ENCODE results near the gene FAM78A.

The FAM78A gene, protein sequence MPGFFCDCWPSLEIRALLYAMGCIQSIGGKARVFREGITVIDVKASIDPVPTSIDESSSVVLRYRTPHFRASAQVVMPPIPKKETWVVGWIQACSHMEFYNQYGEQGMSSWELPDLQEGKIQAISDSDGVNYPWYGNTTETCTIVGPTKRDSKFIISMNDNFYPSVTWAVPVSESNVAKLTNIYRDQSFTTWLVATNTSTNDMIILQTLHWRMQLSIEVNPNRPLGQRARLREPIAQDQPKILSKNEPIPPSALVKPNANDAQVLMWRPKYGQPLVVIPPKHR

DNA sequence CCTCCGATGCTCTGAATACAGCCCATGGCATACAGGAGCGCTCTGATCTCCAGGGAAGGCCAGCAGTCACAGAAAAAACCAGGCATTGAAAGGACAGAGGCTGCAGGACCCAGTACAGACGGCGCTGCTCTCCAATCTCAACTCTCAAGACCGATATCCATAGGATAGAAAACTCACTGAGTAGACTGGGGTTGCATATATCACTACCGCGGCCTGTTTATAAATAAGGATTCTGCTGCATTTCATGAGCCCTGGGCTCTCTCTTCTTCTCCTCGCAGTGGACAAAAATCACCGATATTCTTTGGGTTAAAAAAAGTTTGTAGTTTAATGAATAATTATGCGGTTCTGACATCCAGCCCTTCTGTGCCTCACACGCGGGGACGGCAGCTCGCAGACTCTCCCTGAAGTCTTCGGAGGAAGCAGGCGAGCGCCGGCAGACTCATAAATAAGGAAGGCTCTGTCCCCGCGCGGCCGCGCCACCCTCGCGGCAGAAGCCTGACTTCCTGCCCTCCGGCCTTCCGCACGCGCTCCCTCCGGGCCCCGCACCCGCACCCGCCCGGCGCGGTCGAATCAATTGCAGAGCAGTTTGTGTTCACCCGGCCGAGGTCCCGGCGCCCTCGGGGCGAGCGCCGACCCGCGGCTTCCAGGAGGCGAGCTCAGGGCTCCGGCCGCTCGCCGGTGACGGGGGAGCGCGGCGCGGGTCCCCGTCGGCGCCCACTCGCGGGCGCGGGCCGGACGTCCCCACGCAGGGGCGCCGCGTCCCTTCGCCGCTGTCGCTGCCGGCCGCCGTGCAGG is at the start of gene FAM78A:
Gene FAM78A (minus strand): TSS at position 417 of the 795 bp plus-strand sequence. CDS start 331 bp downstream, at position 86.
- peak; percentile 40 to 55 for DNase-seq

GRCh38 chr9:131324736-131325679 is 48.7 kb upstream of the FAM78A start:
- DNase-seq: no peak

DNA sequence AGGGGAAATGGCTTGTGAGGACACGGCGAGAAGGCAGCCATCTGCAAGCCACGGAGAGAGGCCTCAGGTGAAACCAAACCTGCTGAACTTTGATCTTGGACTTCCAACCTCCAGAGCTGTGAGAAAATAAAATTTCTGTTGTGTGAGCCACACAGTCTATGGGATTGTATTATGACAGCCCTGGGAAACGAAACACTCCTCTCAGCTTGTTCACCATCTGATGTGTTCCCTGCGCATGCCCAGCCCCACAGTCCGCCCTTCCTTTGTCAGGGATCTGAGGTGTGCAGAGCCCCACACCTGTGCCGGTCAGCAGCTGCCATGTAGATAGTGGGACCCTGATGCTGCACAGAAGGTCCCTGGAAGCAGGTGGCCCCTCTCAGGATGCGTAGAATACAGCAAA is 47.3 kb upstream of the FAM78A start:
- DNase-seq: no peak

GRCh38 chr9:131320031-131320685 is 43.8 kb upstream of the FAM78A start:
- DNase-seq: no peak

DNA sequence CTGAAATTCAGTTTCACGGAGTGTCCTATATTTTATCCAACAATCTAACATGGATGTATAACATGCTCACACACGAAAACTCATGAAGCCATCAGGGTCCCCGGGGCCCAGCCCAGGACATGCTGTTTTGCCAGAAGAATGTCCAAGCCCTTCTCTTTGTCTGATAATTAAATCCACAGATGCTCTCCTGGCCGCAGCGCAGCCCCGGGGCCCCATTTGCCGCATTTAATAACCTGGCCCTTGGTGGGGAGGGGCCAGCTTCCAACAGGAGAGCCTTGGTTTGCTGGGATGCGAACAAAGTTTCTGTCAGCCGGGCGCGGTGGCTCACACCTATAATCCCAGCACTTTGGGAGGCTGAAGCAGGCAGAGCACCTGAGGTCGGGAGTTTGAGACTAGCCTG is 43.2 kb upstream of the FAM78A start:
- no peak for DNase-seq

- no peak for DNase-seq
Measured at GRCh38 chr9:131318231-131319085, 42.1 kb upstream of the FAM78A start.

- DNase-seq: no peak
Measured at GRCh38 chr9:131312822-131313770, 36.8 kb upstream of the FAM78A start.

DNA sequence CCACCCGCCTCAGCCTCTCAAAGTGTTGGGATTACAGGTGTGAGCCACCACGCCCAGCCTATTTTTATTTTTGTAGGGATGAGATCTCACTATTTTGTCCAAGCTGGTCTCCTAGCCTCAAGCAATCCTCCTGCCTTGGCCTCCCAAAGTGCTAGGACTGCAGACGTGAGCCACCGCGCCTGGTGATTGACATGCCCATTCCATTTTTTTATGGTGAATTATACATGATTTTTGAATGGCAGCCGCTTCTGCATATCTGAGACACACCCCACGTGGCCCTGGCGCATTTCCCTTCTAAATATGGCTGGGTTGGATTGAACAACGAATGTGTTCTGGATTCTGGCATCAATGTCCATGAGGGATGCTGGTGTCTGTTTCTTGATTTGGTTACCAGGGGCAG is 35.9 kb upstream of the FAM78A start:
- no peak for DNase-seq

DNA sequence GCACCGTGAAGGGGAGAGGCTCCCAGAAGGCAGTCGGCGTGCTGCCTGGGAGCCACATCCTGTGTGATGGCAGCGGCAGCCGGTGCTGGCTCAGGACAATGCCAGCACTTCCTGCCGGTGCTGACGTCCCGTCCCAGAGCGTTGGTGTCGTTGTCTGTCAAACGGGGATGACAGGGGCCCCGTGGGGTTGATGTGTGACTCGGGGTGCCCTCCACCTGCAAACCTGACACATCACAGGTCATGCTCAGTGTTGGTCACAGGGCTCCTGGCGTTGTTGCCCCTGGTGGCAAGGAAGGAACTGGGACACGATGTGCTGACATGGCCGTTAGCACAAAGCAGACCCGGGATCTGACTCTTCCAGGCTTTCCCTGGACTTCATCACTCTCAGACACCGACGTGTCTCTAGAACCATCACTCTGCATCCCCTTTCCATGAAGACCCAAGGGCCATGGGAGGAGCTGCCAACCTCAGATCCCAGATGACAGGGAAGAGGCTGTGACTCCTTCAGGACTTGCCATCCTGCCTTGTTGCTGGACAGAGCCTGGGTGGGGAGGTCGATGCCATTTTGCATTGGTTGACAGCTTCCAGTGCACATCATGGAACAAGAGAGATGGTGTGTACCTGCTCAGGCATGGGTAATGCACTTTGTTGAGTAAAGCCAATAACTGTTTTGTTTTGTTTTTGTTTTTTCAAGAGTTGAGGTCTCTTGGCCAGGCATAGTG is 34.7 kb upstream of the FAM78A start:
- peak; percentile 72 to 74 for DNase-seq

GRCh38 chr9:131309530-131310276 is 33.4 kb upstream of the FAM78A start:
- DNase-seq: no peak

DNA sequence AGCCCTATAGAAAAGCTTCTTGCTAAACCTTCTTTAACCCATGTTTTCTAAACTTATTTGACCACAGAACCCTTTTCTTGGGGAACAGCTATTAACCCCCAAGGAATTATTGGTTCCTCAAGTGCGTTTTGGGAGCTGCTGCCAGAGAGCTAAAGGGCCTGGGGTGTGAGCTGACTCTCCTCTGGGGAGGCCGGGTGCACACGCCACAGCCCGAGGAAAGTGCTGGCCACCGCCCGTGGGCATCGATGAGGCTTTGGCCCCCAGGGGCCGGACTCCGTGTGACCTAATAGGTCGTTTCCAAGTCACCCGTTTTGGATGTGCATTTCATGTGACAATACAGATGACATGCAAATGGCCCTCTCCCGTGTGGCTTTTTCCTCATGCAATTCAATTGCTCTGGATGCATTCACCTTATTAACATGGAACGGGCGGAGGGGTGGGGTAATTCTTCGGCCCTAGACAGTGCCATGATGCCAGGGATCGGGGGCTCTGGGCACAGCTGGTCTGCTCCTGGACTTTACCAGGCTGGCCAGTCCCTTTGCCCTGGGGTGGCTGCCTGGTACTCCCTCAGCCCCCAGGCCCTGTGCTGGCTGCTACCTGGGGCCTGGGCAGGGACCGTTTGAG is 32.7 kb upstream of the FAM78A start:
- no peak for DNase-seq

DNA sequence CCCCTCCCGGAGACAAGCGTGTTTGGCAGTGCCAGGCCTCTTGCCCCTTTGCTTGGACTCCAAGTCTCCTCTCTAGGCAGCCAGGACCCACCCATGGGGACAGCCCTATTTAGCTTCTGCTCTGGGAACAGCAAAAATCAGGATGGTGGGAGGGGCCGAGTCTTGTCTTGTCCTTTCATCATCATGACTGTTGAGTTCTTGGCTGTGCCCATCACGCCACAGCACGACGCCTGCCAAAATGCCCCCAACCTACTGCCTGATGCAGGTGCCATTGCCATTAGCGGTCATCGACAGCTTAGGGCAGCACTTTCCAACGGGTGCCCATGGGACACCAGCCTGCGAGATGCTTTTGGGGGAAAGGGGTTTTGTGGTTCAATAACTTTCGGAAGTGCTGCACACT is 32.1 kb upstream of the FAM78A start:
- no peak for DNase-seq

GRCh38 chr9:131307974-131308373 is 31.7 kb upstream of the FAM78A start:
- no peak for DNase-seq

DNA sequence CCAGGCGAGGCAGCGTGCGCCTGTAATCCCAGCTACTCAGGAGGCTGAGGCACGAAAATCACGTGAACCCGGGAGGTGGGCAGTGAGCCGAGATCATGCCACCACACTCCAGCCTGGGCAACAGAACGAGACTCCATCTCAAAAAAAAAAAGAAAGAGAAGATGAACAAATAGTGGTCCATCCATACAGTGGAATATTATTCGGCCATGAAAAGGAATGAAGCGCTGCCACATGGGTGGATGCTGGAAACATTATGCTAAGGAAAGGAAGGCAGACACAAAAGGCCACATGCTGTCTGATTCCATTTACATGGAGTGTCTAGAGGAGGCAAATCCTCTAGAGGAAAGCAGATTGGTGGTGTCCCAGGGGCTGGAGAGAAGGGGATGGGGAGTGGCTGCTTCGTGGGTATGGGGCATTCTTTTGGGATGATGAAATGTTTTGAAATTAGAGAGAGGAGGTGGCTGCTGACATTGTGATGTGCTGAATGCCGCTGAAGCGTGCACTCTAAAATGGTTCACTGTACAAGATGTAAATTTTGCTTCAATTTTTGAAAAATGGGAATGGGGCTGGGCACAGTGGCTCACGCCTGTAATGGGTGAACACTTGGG is 30.2 kb upstream of the FAM78A start:
- no peak for DNase-seq

- no peak for DNase-seq
Measured at GRCh38 chr9:131304676-131305355, 28.5 kb upstream of the FAM78A start.

- DNase-seq: no peak
Measured at GRCh38 chr9:131303381-131304321, 27.3 kb upstream of the FAM78A start.
